ENCODE results near the gene PABPC4L.
"Not testable (repeated sequence)": the region's sequence is repeated elsewhere in the genome, so short reads cannot be mapped to it uniquely, and the experiment has no call there.

Gene PABPC4L

DNA sequence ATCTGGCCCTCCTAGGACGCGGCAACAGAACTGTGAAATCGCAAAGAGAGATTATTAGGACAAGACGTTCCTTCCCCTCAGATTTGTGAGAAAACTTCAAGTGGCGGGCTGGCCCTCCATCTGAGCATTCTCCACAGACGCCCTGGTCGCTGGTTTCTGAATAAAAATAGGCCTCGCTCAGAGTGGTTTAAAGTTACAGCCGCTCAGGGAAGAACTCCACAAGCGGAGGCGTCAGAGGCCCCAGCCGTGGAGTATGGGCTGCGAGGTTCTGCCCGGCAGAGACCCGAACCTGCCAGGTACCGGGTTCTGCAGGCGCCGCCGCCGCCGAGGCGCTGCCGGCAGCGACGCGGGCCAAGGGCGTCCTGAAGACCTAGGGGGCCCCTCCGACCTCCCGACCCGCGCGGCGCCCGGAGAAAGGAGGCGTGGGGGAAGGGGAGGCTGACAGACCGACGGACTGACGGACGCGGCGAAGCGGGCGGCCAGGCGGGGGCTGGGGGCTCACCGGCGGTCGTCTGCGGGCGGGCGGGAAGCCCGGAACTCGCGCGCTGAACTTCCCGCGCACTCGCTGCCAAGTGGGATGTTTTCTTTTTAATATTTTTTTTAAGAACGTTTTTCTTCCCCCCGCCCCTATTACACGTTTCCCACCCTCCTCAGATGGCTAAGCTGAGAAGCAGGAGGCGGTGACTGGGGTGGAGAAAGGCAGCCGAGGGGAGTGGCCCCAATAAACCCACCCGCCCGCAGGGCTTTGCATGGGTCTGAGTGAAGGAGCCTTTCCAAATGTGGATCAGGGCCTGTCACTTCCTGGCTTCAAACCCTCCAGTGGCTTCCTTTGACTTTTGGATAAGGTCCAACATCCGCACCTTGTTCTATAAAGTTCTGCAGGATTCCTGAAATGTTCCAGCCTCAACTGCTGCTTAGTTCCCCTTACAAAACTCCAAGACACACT lies at the start of gene PABPC4L:
PABPC4L (minus strand) TSS at position 574 of the 946 bp plus-strand sequence. CDS start 770 bp downstream, outside the sequence.
- peak; percentile 84 for DNase-seq

GRCh38 chr4:134251322-134251721 lies 49.7 kb upstream of the PABPC4L start:
- no peak for DNase-seq

DNA sequence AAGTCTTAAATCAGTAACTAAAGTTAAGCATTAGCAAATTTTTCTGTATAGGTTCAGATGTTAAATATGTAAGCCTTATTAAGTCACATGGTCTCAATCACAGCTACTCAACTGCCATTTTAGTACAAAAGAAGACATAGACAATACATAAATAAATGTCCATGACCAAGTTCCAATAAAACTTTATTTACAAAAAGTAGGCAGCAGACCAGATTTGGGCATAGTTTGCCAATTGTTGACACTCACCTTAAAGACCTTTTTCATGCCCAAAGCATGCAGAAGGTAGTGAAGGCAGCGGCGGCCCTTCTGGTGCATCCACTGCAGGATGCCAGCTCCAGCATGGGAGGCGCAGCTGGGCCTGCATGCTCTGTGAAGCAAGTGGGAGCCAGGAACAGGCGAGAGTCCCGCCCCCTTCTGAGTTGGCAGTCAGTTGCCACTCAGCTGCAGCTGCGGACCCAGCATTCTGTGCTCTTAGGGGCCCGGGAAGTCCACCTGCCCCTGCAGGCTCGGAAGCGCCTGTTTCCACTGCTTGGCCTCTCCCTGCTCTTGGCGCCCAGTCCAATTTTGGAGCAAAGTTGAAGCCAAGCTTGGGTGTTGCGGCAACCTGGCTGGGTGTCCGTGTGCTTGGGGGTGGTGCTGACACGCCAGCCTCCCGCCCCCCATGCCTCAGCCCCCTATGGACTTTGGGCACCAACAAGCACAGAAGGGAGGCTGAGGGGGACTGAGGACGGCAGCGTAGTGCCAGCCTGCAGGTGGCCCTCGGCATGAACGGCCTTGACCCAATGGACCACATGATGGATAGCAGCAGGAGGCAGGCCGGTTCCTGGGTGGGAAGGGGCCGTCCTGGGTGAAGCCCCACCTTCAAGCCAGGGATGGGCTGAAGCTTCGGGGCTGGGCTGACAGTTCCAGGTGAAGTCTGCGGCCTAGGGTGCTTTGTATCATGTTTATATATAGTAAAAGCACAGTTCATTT lies 42.4 kb upstream of the PABPC4L start:
- peak; percentile 47 for DNase-seq

- DNase-seq = no peak
Measured at GRCh38 chr4:134219043-134219442, 17.5 kb upstream of the PABPC4L start.

- no peak for DNase-seq
Measured at GRCh38 chr4:134216411-134216810, 14.8 kb upstream of the PABPC4L start.

DNA sequence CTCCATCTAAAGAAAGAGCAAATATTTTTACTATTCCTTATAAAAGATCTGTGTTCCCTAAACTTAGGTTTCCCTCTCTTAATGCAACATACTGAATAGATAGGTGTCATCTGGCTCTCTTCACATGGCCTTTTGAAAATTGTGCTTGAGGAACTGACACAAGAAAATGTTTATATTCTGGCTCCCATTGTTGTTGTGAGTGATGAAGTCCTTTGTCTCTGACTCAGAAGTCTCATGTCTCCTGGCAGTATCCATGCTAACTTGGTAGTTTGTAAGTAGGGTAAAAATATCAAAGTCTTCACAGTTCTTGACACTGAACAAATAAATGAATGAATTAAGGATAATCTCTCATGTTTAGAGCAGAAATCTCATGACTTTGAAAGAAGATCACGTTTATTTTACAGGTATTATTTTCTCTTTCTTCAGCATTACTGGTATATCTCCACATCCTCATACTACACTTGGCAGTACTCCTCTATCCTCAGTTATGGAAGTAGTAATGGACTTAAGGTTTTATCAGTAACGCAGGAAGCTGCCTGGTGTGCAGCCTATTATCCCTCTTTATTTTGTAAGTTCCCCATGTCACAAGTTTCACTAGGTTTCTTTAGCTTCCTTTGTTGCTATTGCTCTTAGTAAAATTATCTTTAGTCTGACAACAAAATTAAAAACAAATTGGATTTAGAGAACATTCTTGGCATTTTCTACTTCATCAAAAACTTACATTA lies 14.2 kb upstream of the PABPC4L start:
- no peak for DNase-seq

- DNase-seq = not testable (repeated sequence)
Measured at GRCh38 chr4:134207955-134208354, 6.4 kb upstream of the PABPC4L start.

GRCh38 chr4:134202166-134202956 lies 772 bp upstream of the PABPC4L start:
- DNase-seq = no peak

GRCh38 chr4:134200811-134201215 lies 776 bp downstream of the PABPC4L start:
- DNase-seq = no peak

GRCh38 chr4:134189949-134190348 lies 11.6 kb downstream of the PABPC4L start:
- no peak for DNase-seq

DNA sequence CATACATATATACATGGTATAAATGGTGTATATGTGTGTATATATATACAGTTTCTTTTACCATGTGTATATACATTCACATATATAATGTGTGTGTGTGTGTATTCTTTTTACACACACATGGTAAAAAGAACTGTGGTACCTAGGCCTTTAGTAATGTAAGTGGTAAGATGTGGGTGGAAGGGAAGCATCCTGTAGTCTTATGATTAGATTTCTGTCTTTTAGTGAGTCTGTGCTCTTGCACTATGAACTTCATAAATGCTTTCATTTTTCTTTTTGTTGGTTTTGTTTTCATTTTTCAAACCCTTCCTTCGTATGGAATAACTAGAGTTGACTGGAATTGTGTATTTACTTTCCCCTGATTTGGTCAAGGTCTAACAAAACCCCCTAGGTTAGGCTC lies 12.1 kb downstream of the PABPC4L start:
- no peak for DNase-seq

DNA sequence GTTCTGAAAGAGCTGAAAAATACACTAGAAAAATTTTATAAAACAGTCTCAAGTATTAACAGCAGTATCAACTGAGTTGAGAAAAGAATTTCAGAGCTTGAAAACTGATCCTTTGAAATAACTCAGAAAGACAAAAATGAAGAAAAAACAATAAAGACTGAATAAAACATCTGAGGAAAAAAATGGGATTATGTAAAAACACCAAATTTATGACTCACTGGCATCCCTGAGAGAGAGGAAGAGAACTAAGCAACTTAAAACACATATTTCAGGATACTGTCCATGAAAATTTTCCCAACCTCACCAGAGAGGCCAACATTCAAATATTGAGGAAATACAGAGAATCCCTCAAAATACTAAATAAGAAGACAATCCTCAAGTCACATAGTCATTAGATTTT lies 22.9 kb downstream of the PABPC4L start:
- no peak for DNase-seq

GRCh38 chr4:134174271-134174670 lies 27.3 kb downstream of the PABPC4L start:
- no peak for DNase-seq

- DNase-seq = peak; percentile 75
Measured at GRCh38 chr4:134160211-134160610, 41.4 kb downstream of the PABPC4L start.

DNA sequence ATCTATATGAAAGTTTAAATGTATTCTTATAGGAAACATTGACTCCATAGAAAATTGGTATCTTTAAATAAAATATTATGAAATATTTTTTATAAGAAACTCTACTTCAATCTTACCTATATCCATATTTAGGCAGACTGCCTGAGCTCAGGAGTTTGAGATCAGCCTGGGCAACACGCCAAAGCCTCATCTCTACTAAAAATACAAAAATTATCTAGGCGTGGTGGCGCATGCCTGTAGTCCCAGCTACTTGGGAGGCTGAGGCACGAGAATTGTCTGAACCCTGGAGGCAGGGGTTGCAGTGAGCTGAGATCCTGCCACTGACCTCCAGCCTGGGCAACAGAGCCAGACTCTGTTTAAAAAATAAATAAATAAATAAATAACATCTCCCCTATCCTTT lies 47.5 kb downstream of the PABPC4L start:
- DNase-seq = no peak

DNA sequence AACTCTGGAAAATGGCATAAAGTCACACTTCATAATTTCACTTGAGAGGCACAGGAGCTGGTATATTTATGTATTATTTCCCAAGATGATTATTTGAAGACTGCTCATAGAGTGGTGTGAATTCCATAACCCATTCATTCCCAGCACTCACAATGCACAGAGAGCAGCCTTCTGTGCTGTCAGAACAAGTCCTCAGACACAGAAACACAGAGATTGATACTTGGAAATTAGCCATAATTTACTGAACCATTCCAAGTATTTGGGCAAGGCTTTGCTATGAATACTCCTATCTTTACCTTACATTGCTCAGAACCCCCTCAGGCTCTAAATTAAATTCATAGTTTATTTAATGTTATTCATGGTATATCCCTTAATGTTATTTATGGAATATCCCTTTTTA lies 53.6 kb downstream of the PABPC4L start:
- no peak for DNase-seq

Measured in islet precursor cell (in vitro differentiated cells).